HG03095 (cell line): ENCODE results near the gene ARHGAP26.

Source experiments
- ATAC-seq: cut with Tn5 transposase; IDR thresholded peaks from one replicate; pipeline ENCODE4 v1.9.1; 2021; ENCODE audit warnings: moderate library complexity; ENCODE audit not compliant: unreplicated experiment

ARHGAP26 gene

GRCh38 chr5:142810743-142811290, 40.6 kb downstream of the ARHGAP26 start:
- no peak for ATAC-seq

GRCh38 chr5:142811866-142812557, 41.8 kb downstream of the ARHGAP26 start:
- ATAC-seq, result no peak

- no peak for ATAC-seq
These were observed 43.0 kb downstream of the ARHGAP26 start for GRCh38 chr5:142813220-142813619.

GRCh38 chr5:142814122-142814521, 43.9 kb downstream of the ARHGAP26 start:
- ATAC-seq, result no peak

- no peak for ATAC-seq
These were observed 45.3 kb downstream of the ARHGAP26 start for GRCh38 chr5:142815469-142815868.

- no peak for ATAC-seq
These were observed 46.6 kb downstream of the ARHGAP26 start for GRCh38 chr5:142816531-142817430.

- no peak for ATAC-seq
These were observed 47.8 kb downstream of the ARHGAP26 start for GRCh38 chr5:142817949-142818431.

- ATAC-seq, result no peak
These were observed 49.1 kb downstream of the ARHGAP26 start for GRCh38 chr5:142819292-142819691.

- ATAC-seq, result no peak
These were observed 49.6 kb downstream of the ARHGAP26 start for GRCh38 chr5:142819825-142820224.

GRCh38 chr5:142820447-142820846, 50.3 kb downstream of the ARHGAP26 start:
- ATAC-seq, result no peak

- no peak for ATAC-seq
These were observed 51.0 kb downstream of the ARHGAP26 start for GRCh38 chr5:142821034-142821732.

- peak; percentile 72 for ATAC-seq
These were observed 51.7 kb downstream of the ARHGAP26 start for GRCh38 chr5:142821733-142822487.

GRCh38 chr5:142823126-142823525, 52.9 kb downstream of the ARHGAP26 start:
- ATAC-seq, result no peak

- ATAC-seq, result no peak
These were observed 53.6 kb downstream of the ARHGAP26 start for GRCh38 chr5:142823806-142824205.

GRCh38 chr5:142824391-142824790, 54.2 kb downstream of the ARHGAP26 start:
- no peak for ATAC-seq

GRCh38 chr5:142825378-142826089, 55.4 kb downstream of the ARHGAP26 start:
- no peak for ATAC-seq

GRCh38 chr5:142826093-142826492, 55.9 kb downstream of the ARHGAP26 start:
- ATAC-seq, result no peak

GRCh38 chr5:142826741-142827492, 56.7 kb downstream of the ARHGAP26 start:
- ATAC-seq, result no peak
